Activated CD8-positive, alpha-beta memory T cell treated with anti-CD3 and anti-CD28 coated beads, Interleukin-2, amount 50 U/mL, for 24 hours (primary cell): ENCODE results near the gene ACAD10.
"Not testable (repeated sequence)": the region's sequence is repeated elsewhere in the genome, so short reads cannot be mapped to it uniquely, and the experiment has no call there.

Source experiments
- DNase-seq: peaks from one replicate; pipeline ENCODE4 v3.0.0-alpha.2; 2020; ENCODE audit errors: extremely low read depth

Gene ACAD10

DNA sequence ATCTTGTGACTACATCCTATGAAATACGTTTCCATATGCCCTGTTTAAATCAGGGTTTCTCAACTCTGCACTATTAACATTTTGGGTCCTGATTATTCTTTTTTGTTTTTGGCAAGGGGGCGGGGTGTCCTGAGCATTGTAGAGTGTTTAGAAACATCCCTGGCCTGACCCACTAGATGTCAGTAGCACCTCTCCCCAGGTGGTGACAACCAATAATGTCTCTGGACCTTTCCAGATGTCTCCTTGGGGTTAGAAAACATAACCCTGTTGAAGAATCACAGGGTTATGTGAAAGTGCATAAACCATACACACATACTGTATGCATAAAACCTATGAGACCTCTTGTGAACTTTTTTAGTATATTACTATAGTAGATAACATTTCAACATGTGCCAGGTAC is 1.4 kb downstream of the ACAD10 start:
- DNase-seq: no peak

DNA sequence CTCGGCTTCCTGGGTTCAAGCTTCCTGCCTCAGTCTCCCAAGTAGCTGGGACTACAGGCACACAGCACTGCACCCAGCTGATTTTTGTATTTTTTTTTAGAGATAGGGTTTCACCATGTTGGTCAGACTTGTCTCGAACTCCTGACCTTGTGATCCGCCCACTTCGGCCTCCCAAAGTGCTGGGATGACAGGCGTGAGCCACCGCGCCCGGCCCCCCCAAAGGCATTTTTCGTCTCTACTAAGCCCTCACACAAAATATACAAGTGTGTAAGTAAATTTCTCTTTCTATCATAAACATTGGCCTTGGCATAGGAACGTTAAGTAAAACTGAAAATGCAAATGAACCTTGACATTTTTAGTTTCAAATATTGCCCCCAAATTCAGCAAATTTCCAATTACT is 2.1 kb downstream of the ACAD10 start:
- no peak for DNase-seq

- DNase-seq: no peak
These were observed 5.4 kb downstream of the ACAD10 start for GRCh38 chr12:111691262-111691661.

DNA sequence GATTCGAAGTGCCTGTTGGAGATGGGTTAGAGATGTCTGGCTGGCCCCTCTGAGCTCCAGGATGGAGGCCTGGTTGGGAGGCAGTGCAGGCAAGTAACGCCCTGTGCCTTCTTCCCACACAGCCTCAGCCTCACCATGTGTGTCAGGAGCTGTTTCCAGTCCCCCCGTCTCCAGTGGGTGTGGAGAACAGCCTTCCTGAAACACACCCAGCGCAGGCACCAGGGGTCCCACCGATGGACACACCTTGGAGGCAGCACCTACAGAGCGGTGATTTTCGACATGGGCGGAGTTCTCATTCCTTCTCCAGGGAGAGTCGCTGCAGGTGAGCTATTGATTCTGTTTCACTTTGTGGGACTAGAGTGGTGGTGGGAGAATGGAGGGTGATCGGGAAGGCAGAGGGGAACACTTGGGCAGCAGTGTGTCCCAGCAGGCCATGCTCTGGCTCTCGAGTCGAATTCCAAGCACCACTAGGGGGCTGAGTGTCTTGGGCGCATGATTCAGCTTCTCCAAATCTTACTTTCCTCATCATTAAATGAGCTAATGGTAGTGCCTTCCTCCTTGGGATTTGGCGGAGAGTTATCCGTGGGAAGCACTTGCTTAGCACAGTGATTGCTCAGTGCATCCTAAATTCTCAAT is 6.8 kb downstream of the ACAD10 start:
- no peak for DNase-seq

GRCh38 chr12:111693818-111694217 is 8.0 kb downstream of the ACAD10 start:
- DNase-seq: no peak

- no peak for DNase-seq
These were observed 14.1 kb downstream of the ACAD10 start for GRCh38 chr12:111699962-111700361.

DNA sequence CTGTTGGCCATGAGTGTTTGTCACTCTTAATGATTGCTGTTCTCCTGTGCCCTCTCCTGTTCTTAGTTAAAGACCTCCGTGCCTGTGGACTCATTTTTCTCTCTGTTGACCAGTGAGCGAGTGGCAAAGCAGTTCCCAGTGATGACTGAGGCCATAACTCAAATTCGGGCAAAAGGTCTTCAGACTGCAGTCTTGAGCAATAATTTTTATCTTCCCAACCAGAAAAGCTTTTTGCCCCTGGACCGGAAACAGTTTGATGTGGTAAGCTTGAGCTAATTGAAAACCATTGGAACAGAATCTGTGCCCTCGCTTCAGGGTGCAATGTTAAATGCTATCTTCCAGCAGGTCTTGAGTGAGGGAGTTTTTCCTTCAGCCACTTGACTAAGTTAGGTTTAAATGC is 19.8 kb downstream of the ACAD10 start:
- no peak for DNase-seq

GRCh38 chr12:111706145-111706544 is 20.3 kb downstream of the ACAD10 start:
- no peak for DNase-seq

- no peak for DNase-seq
These were observed 29.4 kb downstream of the ACAD10 start for GRCh38 chr12:111715279-111715678.

DNA sequence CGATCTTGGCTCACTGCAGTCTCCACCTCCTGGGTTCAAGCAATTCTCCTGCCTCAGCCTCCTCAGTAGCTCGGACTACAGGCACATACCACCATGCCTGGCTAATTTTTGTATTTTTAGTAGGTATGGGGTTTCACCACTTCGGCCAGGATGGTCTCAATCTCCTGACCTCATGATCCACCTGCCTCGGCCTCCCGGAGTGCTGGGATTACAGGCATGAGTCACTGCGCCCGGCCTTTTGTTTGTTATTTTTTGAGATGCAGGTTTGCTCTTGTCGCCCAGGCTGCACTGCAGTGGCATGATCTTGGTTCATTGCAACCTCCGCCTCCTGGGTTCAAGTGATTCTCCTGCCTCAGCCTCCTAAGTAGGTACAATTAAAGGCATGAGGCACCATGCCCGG is 33.5 kb downstream of the ACAD10 start:
- not testable (repeated sequence) for DNase-seq

GRCh38 chr12:111720457-111720856 is 34.6 kb downstream of the ACAD10 start:
- no peak for DNase-seq

DNA sequence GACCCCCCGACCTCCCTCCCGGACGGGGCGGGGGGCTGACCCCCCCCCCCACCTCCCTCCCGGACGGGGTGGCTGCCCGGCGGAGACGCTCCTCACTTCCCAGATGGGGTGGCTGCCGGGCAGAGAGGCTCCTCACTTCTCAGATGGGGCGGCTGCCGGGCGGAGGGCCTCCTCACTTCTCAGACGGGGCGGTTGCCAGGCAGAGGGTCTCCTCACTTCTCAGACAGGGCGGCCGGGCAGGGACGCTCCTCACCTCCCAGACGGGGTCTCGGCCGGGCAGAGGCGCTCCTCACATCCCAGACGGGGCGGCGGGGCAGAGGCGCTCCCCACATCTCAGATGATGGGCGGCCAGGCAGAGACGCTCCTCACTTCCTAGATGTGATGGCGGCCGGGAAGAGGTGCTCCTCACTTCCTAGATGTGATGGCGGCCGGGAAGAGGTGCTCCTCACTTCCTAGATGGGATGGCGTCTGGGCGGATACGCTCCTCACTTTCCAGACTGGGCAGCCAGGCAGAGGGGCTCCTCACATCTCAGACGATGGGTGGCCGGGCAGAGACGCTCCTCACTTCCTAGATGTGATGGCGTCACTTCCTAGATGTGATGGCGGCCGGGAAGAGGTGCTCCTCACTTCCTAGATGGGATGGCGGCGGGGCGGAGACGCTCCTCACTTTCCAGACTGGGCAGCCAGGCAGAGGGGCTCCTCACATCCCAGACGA is 38.0 kb downstream of the ACAD10 start:
- not testable (repeated sequence) for DNase-seq

DNA sequence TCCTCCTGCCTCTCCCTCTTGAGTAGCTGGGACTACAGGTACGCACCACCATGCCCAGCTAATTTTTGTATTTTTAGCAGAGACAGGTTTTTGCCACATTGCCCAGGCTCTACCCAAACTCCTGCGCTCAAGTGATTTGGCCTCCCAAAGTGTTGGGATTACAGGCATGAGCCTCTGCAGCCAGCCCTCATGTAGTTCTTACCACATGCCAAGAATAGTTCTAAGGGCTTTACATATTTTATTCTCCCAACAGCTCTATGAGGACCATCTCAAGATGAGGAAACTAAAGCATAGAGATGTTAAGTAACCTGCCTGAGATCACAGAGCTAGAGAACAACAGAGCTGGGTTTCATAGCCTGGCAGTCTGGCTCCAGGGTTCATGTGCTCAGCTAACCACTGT is 42.9 kb downstream of the ACAD10 start:
- no peak for DNase-seq

- DNase-seq: no peak
These were observed 44.6 kb downstream of the ACAD10 start for GRCh38 chr12:111730420-111730819.

GRCh38 chr12:111732786-111733185 is 46.9 kb downstream of the ACAD10 start:
- no peak for DNase-seq

GRCh38 chr12:111733340-111733915 is 47.6 kb downstream of the ACAD10 start:
- DNase-seq: no peak

- not testable (repeated sequence) for DNase-seq
These were observed 53.7 kb downstream of the ACAD10 start for GRCh38 chr12:111739524-111739923.

DNA sequence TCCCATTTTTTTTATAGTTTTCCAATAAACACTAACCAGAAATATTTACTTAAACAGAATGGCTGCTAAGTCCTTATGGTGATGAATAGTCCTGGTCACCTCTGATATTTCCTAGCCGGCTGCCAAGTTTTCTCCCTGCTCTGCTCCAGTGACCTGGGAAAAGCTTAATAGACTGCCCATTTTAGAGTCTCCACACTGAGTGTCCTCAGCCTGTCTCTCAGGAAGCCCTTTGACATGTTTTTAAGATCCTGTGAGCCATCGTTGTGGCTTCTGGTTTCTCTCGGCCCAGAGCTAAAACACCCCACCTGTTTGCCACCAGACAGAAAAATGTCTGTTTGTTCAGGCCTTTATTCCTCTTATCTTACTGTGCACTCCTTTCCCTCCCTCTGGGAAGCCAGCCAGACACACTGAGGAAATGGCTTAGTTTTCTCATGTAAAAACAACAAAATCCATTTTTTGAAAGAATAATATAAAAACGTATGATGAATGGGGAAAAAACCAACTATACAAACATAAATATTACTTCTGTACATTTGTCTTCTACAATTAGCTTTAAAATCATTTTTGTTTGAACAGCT is 55.5 kb downstream of the ACAD10 start:
- DNase-seq: no peak

DNA sequence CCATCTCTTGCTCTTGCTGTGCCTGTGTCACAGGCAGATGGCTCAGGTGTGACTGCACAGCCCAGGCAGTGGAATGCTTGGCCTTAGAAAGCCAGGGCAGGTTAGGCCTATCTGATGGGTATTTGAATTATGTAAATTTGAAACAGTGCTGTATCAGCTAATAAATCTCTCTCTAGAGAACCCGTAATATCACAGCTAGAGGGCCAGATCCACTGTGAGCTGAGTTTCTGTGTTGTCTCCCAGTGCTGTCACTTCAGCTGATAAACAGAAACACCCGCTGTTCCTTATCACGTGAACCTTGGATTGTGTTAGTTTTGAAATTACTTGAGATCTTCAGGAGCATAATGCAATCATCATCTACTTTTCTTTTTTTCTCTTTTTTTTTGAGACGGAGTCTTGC is 59.4 kb downstream of the ACAD10 start:
- DNase-seq: no peak

DNA sequence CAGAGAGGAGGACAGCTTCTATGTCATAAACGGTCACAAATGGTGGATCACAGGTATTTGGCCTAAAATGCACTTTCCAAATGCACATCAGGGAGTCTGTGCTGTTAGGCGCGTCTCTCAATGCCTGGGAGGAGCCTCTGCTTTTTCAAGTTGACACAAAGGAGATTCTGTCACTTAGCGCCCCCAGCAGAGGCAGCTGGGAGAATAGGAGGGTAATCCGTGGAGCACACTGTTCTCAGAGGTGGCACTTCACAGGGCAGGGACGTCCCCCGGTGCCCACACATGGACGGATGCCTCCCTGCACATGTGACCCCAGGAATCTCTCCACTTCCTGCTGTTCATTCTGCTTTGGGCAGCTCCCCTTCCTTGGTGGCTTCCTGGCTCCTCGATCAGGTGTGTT is 61.5 kb downstream of the ACAD10 start:
- no peak for DNase-seq

DNA sequence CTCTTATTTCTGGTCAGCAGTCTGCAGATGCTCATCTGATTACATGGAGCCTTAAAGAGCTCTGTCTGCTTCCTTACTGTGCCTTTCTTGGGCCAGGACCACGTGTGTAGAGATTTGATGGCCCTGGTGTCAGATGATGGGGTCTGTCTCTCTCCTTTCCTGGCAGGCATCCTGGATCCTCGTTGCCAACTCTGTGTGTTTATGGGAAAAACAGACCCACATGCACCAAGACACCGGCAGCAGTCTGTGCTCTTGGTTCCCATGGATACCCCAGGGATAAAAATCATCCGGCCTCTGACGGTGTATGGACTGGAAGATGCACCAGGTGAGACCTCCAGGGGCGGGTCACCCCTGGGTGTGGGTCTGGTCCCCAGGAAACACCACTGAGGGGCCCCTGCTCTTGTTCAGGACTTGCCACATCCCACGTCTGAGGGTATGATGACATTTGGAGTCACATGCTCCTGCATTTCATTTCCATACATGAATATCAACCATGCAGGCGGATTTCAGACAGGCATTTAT is 62.4 kb downstream of the ACAD10 start:
- DNase-seq: no peak

DNA sequence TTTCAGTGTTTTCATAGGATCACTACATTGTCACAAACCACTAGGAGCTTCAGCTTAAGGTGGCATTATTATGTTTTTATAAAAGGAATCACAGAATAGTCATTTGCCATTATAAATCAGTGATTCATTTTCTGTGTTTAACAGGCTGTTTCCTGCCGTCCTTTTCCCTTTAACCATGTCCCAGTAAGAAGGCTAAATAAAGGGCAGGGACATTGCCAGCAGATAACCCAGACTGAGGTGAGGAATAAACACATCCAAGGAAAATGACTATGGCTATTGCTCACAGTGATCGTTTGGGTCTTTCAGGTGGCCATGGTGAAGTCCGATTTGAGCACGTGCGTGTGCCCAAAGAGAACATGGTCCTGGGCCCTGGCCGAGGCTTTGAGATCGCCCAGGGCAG is 63.0 kb downstream of the ACAD10 start:
- DNase-seq: no peak

GRCh38 chr12:111749391-111749790 is 63.5 kb downstream of the ACAD10 start:
- DNase-seq: no peak
